Measurements from ENCODE around the gene ALDH4A1. TPM values are rescaled to one million over a fixed set of nuclear protein-coding genes. Genes with fewer than 3 reads are reported as not detected.

The ALDH4A1 gene
- total and polyA plus RNA-seq, 9 of the 15 experiments (the other 6 are each of a cell fraction or from before 2014, with no cell fraction given) = 0.27 to 31.4 (median 16.6) TPM

DNA sequence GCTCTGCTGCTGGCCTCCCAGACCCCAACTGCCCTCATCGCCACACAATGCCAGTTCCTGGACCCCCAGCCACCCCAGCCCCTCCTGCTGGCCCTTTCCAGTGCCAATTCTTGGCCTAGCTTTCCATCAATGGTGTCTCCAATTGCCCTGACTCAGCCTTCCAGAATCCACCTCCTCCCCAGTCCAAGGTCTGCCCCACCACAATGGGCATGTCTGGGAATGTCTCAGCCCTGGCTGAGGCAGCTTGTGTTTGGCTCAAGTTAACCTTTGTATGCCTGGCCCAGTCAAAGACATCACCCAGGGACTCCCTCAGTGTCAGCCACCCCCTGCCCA lies 16.4 kb downstream of the ALDH4A1 start (continued):
- TF ChIP-seq, protein P1, sequence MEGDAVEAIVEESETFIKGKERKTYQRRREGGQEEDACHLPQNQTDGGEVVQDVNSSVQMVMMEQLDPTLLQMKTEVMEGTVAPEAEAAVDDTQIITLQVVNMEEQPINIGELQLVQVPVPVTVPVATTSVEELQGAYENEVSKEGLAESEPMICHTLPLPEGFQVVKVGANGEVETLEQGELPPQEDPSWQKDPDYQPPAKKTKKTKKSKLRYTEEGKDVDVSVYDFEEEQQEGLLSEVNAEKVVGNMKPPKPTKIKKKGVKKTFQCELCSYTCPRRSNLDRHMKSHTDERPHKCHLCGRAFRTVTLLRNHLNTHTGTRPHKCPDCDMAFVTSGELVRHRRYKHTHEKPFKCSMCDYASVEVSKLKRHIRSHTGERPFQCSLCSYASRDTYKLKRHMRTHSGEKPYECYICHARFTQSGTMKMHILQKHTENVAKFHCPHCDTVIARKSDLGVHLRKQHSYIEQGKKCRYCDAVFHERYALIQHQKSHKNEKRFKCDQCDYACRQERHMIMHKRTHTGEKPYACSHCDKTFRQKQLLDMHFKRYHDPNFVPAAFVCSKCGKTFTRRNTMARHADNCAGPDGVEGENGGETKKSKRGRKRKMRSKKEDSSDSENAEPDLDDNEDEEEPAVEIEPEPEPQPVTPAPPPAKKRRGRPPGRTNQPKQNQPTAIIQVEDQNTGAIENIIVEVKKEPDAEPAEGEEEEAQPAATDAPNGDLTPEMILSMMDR (IDR thresholded peaks at IDR 0.05 in 2 of 3, conservative IDR thresholded peaks at IDR 0.05 in 1 of 3; ENCODE audit: insufficient read depth in 2 of 3, low read depth in 1 of 3, low read length in 3 of 3) = no peak
- TF ChIP-seq EWSR1 (IDR thresholded peaks at IDR 0.05; ENCODE audit: borderline replicate concordance, low read depth, partially characterized antibody) = no peak

- WGBS (ENCODE audit: insufficient coverage, low coverage, missing lambda C conversion rate) = 67% methylated on average over 15 of the region's 17 CpGs
- FAIRE-seq = no peak
- CTCF ChIA-PET (ENCODE audit: low intra/inter-chr PET ratio) = interaction anchor here (7.0 kb wide), 1 partner anchor 26 kb away, joined by 108 read pairs; no protein-coding TSS in a partner anchor
Measured at GRCh38 chr1:18885311-18886002, 16.9 kb downstream of the ALDH4A1 start.

More at GRCh38 chr1:18885311-18886002, 16.9 kb downstream of the ALDH4A1 start:
- no peak overlapping the region for H3K4me3 ChIP-seq
- POLR2A ChIA-PET = interaction anchor here (1.1 kb wide), 1 partner anchor 8 kb away, joined by 5 read pairs; no protein-coding TSS in a partner anchor
- no peaks in the 10 kb centered on the region for H3K9me1 ChIP-seq (ENCODE audit: control insufficient read depth, insufficient read depth, low read length)
- intact Hi-C loops (cut with micrococcal nuclease) (no loop called here), in situ Hi-C loops (cut with MboI) (loop anchor here (10.0 kb wide), 2 partner anchors 359 to 769 kb away; no protein-coding TSS in a partner anchor)
- DNase-seq (ENCODE audit: extremely low read depth in 1 of 4, low spot score in 3 of 4) (no peak), ATAC-seq (no peak)
- no peaks in the 10 kb centered on the region for H3K9me3 ChIP-seq (replicated peaks; ENCODE audit: control insufficient read depth, insufficient read depth, low read depth, low read length)
- no peaks in the 10 kb centered on the region for H3K79me2 ChIP-seq (ENCODE audit: control insufficient read depth, insufficient read depth, low read length)
- H2AFZ ChIP-seq (ENCODE audit: low read depth, low read length) = no peak overlapping the region
- peaks cover 0 to 5% of the 10 kb centered on the region in 2 experiments; a peak in 1 of 5 replicates for H3K4me1 ChIP-seq (replicated peaks in 1 of 2; ENCODE audit: control insufficient read depth in 2 of 2, insufficient read depth in 2 of 2, low read length in 2 of 2)
- no peak overlapping the region for H3K9ac ChIP-seq (ENCODE audit: insufficient read depth in 1 of 2, low read depth in 2 of 2, low read length in 2 of 2)
- TF ChIP-seq NCOA6 (IDR thresholded peaks at IDR 0.05) (no peak), DMBX1 (CRISPR knock-in tag; IDR thresholded peaks at IDR 0.05; ENCODE audit: borderline replicate concordance) (no peak), ZC3H4 (CRISPR knock-in tag; IDR thresholded peaks at IDR 0.05; ENCODE audit: borderline replicate concordance) (no peak), CBFA2T2 (conservative IDR thresholded peaks at IDR 0.05) (no peak), NELFE (IDR thresholded peaks at IDR 0.05; ENCODE audit: insufficient read depth, insufficient read length) (no peak)
- TF ChIP-seq, protein P2, sequence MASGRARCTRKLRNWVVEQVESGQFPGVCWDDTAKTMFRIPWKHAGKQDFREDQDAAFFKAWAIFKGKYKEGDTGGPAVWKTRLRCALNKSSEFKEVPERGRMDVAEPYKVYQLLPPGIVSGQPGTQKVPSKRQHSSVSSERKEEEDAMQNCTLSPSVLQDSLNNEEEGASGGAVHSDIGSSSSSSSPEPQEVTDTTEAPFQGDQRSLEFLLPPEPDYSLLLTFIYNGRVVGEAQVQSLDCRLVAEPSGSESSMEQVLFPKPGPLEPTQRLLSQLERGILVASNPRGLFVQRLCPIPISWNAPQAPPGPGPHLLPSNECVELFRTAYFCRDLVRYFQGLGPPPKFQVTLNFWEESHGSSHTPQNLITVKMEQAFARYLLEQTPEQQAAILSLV (tag; IDR thresholded peaks at IDR 0.05) = no peak
- no peak overlapping the region for H3K27ac ChIP-seq (ENCODE audit: extremely low read depth, low read depth, low read length)
- H3K36me3 ChIP-seq (ENCODE audit: control insufficient read depth, insufficient read depth, low read length) = peaks cover 12% of the 10 kb centered on the region; the same call in 1 of the 3 replicates
- no peak overlapping the region for H3K4me2 ChIP-seq (ENCODE audit: insufficient read depth, low read length)
- peaks cover 3% of the 10 kb centered on the region; the same call in 1 of the 2 replicates for H4K20me1 ChIP-seq (replicated peaks; ENCODE audit: control insufficient read depth, insufficient read depth, low read length)
- BruUV-seq (replicated peaks) = no TSS peak
- no peaks in the 10 kb centered on the region for H3K27me3 ChIP-seq (ENCODE audit: control insufficient read depth in 2 of 2, insufficient read depth in 2 of 2, low read length in 2 of 2)
